Neural cell (in vitro differentiated cells): Measurements from ENCODE around the gene PCNX2. TPM values are rescaled to one million over a fixed set of nuclear protein-coding genes. Genes with fewer than 3 reads are reported as not detected.

Experiments
- H2AFZ ChIP-seq: fragments of 200-600, 300-800 bp; sonication (generic), shearing (Covaris generic); 2 replicates; pipeline ENCODE4 v1.6.0; 2014; ENCODE audit warnings: low read depth, mild to moderate bottlenecking, antibody characterized with exemption, low read length, moderate library complexity
- H3F3A ChIP-seq: fragments of 200-600 bp; shearing (Covaris generic); 2 replicates; pipeline ENCODE4 v1.6.1; 2016; ENCODE audit warnings: mild to moderate bottlenecking, moderate library complexity, mixed read lengths, antibody characterized with exemption, low read length; ENCODE audit not compliant: insufficient read depth, poor library complexity, severe bottlenecking
- H3K27ac ChIP-seq: fragments of 200-600, 300-800 bp; sonication (generic), shearing (Covaris generic); 2 replicates; pipeline ENCODE4 v1.5.1; 2014; ENCODE audit warnings: mild to moderate bottlenecking, low read length, moderate library complexity
- H3K27me3 ChIP-seq: fragments of 300-800, 200-600 bp; sonication (generic), shearing (Covaris generic); 2 replicates; pipeline ENCODE4 v1.6.0; 2014; ENCODE audit warnings: mild to moderate bottlenecking, low read depth, low read length, moderate library complexity; ENCODE audit not compliant: insufficient read depth
- H3K36me3 ChIP-seq: fragments of 300-800, 200-600 bp; sonication (generic), shearing (Covaris generic); 2 replicates; pipeline ENCODE4 v1.5.1; 2014; ENCODE audit warnings: mild to moderate bottlenecking, antibody characterized with exemption, low read length, moderate library complexity; ENCODE audit not compliant: insufficient read depth
- H3K4me2 ChIP-seq: fragments of 300-800, 200-600 bp; sonication (generic), shearing (Covaris generic); 2 replicates; pipeline ENCODE4 v1.6.0; 2014; ENCODE audit warnings: mild to moderate bottlenecking, low read length
- H3K4me3 ChIP-seq: fragments of 300-800, 200-600 bp; sonication (generic), shearing (Covaris generic); 2 replicates; pipeline ENCODE4 v1.5.1; 2014; ENCODE audit warnings: mild to moderate bottlenecking, low read length, moderate library complexity
- H3K79me2 ChIP-seq: fragments of 200-600 bp; shearing (Covaris generic); replicated peaks from 2 replicates; pipeline ENCODE4 v1.6.0; 2014; ENCODE audit warnings: mild to moderate bottlenecking, low read length, moderate library complexity; ENCODE audit not compliant: insufficient read depth
- H3K9ac ChIP-seq: fragments of 300-800, 200-600 bp; sonication (generic), shearing (Covaris generic); 2 replicates; pipeline ENCODE4 v1.6.1; 2016; ENCODE audit warnings: mild to moderate bottlenecking, low read length, mixed read lengths
- H3K9me2 ChIP-seq: fragments of 200-600 bp; shearing (Covaris generic); 2 replicates; pipeline ENCODE4 v1.6.1; 2016; ENCODE audit warnings: mild to moderate bottlenecking, low read length, mixed read lengths; ENCODE audit not compliant: insufficient read depth
- H3K9me3 ChIP-seq: fragments of 200-600, 300-800 bp; sonication (generic), shearing (Covaris generic); 2 replicates; pipeline ENCODE4 v1.6.1; 2016; ENCODE audit warnings: mild to moderate bottlenecking, mixed run types, low read length, moderate library complexity, mixed read lengths
- H4K20me1 ChIP-seq: fragments of 200-600 bp; shearing (Covaris generic); 2 replicates; pipeline ENCODE4 v1.6.1; 2016; ENCODE audit warnings: mild to moderate bottlenecking, mixed run types; ENCODE audit not compliant: insufficient read depth
- CTCF ChIP-seq: fragments of 450-650 bp; IDR thresholded peaks from 2 replicates; pipeline ENCODE4 v1.5.1; 2014; ENCODE audit warnings: antibody characterized with exemption, mild to moderate bottlenecking, moderate library complexity; ENCODE audit not compliant: poor library complexity, severe bottlenecking
- EP300 ChIP-seq: fragments of 450-650 bp; conservative IDR thresholded peaks from 2 replicates; pipeline ENCODE4 v1.6.1; 2014; ENCODE audit warnings: antibody characterized with exemption, mild to moderate bottlenecking, moderate library complexity; ENCODE audit not compliant: poor library complexity, severe bottlenecking
- EZH2 ChIP-seq: fragments of 200-600, 300-800 bp; shearing (Covaris generic), sonication (generic); IDR thresholded peaks from 2 replicates; pipeline ENCODE4 v1.6.1; 2014; ENCODE audit warnings: antibody characterized with exemption, low read length, borderline replicate concordance, mild to moderate bottlenecking; ENCODE audit not compliant: insufficient read depth, poor library complexity, severe bottlenecking
- MXI1 ChIP-seq: fragments of 450-650 bp; conservative IDR thresholded peaks from 2 replicates; pipeline ENCODE4 v1.6.1; 2014; ENCODE audit warnings: antibody characterized with exemption, mild to moderate bottlenecking; ENCODE audit not compliant: poor library complexity, severe bottlenecking
- POLR2AphosphoS5 ChIP-seq: IDR thresholded peaks from 2 replicates; pipeline ENCODE4 v1.6.1; 2012
- RAD21 ChIP-seq: fragments of 450-650 bp; conservative IDR thresholded peaks from 2 replicates; pipeline ENCODE4 v1.6.1; 2014; ENCODE audit warnings: antibody characterized with exemption, mild to moderate bottlenecking, moderate library complexity
- REST ChIP-seq: IDR thresholded peaks from 2 replicates; pipeline ENCODE4 v1.6.1; 2012; ENCODE audit warnings: borderline replicate concordance
- SMC3 ChIP-seq: fragments of 450-650 bp; conservative IDR thresholded peaks from 2 replicates; pipeline ENCODE4 v1.6.1; 2014; ENCODE audit warnings: antibody characterized with exemption, mild to moderate bottlenecking, moderate library complexity; ENCODE audit not compliant: poor library complexity
- TAF1 ChIP-seq: IDR thresholded peaks from 2 replicates; pipeline ENCODE4 v1.6.1; 2012; ENCODE audit warnings: low read depth
- polyA plus RNA-seq: library from polyadenylated mRNA; depleted of rRNA; stranded (reverse); fragments of >200 nt; gene quantifications from 2 replicates; pipeline ENCODE4 v1.2.3, GENCODE V29; 2014

The PCNX2 gene
- polyA plus RNA-seq, 1 donor from 2014 or later, result 17.2 TPM

- H3K27ac ChIP-seq, result no peak overlapping the region
- H3F3A ChIP-seq, result no peaks in the 10 kb centered on the region
- no peaks in the 10 kb centered on the region for H4K20me1 ChIP-seq
- H3K36me3 ChIP-seq, result peaks cover 7% of the 10 kb centered on the region
- H3K27me3 ChIP-seq, result no peaks in the 10 kb centered on the region
- H3K4me3 ChIP-seq, result no peak overlapping the region
- TF ChIP-seq EZH2, result no peak
- TF ChIP-seq POLR2AphosphoS5, result no peak
- TF ChIP-seq CTCF, result no peak
- TF ChIP-seq SMC3, result no peak
- no peak for TF ChIP-seq RAD21
- TF ChIP-seq MXI1, result no peak
- TF ChIP-seq EP300, result no peak
- TF ChIP-seq REST, result no peak
- no peak for TF ChIP-seq TAF1
- no peak overlapping the region for H2AFZ ChIP-seq
- no peak overlapping the region for H3K4me2 ChIP-seq
- H3K9me3 ChIP-seq, result no peaks in the 10 kb centered on the region
- no peaks in the 10 kb centered on the region for H3K9me2 ChIP-seq
- H3K79me2 ChIP-seq, result peaks cover 15% of the 10 kb centered on the region
- H3K9ac ChIP-seq, result no peak overlapping the region
Measured at GRCh38 chr1:232956081-232956480, 339.4 kb downstream of the PCNX2 start.

GRCh38 chr1:232954594-232955365, 340.7 kb downstream of the PCNX2 start:
- no peak overlapping the region for H3K4me2 ChIP-seq
- H3K27me3 ChIP-seq, result no peaks in the 10 kb centered on the region
- peaks cover 15% of the 10 kb centered on the region for H3K79me2 ChIP-seq
- H3K36me3 ChIP-seq, result peaks cover 7% of the 10 kb centered on the region
- H3K4me3 ChIP-seq, result no peak overlapping the region
- H3K27ac ChIP-seq, result no peak overlapping the region
- H4K20me1 ChIP-seq, result no peaks in the 10 kb centered on the region
- H3K9me3 ChIP-seq, result no peaks in the 10 kb centered on the region
- TF ChIP-seq MXI1 (no peak), REST (no peak), TAF1 (no peak), POLR2AphosphoS5 (no peak), CTCF (no peak), EP300 (no peak), EZH2 (no peak), RAD21 (no peak)
- H2AFZ ChIP-seq, result no peak overlapping the region
- no peaks in the 10 kb centered on the region for H3K9me2 ChIP-seq
- no peak overlapping the region for H3K9ac ChIP-seq
- no peaks in the 10 kb centered on the region for H3F3A ChIP-seq
